Measurements from ENCODE around the gene FSTL4. TPM values are rescaled to one million over a fixed set of nuclear protein-coding genes. Genes with fewer than 3 reads are reported as not detected.
A peak's percentile ranks its signal among the peaks of the same experiment; 100 is the strongest.

The FSTL4 gene
- total RNA-seq, 1 donor from 2014 or later = 0.11 TPM

- peak; percentile 37 for DNase-seq (ENCODE audit: low read depth)
Observed at GRCh38 chr5:133370036-133370831, 242.1 kb downstream of the FSTL4 start.

- DNase-seq (ENCODE audit: low read depth) = no peak
Observed at GRCh38 chr5:133368916-133369783, 243.2 kb downstream of the FSTL4 start.

- no peak for DNase-seq (ENCODE audit: low read depth)
Observed at GRCh38 chr5:133367984-133368383, 244.4 kb downstream of the FSTL4 start.

- DNase-seq (ENCODE audit: low read depth) = peak; percentile 43
Observed at GRCh38 chr5:133367071-133367786, 245.1 kb downstream of the FSTL4 start.

- DNase-seq (ENCODE audit: low read depth) = no peak
Observed at GRCh38 chr5:133366438-133366837, 245.9 kb downstream of the FSTL4 start.

GRCh38 chr5:133365738-133366137 lies 246.6 kb downstream of the FSTL4 start:
- DNase-seq (ENCODE audit: low read depth) = no peak

GRCh38 chr5:133364936-133365707 lies 247.2 kb downstream of the FSTL4 start:
- no peak for DNase-seq (ENCODE audit: low read depth)

- no peak for DNase-seq (ENCODE audit: low read depth)
Observed at GRCh38 chr5:133363807-133364587, 248.3 kb downstream of the FSTL4 start.

GRCh38 chr5:133362438-133362837 lies 249.9 kb downstream of the FSTL4 start:
- DNase-seq (ENCODE audit: low read depth) = no peak

GRCh38 chr5:133361922-133362321 lies 250.4 kb downstream of the FSTL4 start:
- DNase-seq (ENCODE audit: low read depth) = no peak

- DNase-seq (ENCODE audit: low read depth) = no peak
Observed at GRCh38 chr5:133360693-133361472, 251.5 kb downstream of the FSTL4 start.

GRCh38 chr5:133359861-133360260 lies 252.5 kb downstream of the FSTL4 start:
- DNase-seq (ENCODE audit: low read depth) = no peak

GRCh38 chr5:133358271-133358670 lies 254.1 kb downstream of the FSTL4 start:
- DNase-seq (ENCODE audit: low read depth) = no peak

- no peak for DNase-seq (ENCODE audit: low read depth)
Observed at GRCh38 chr5:133357758-133358157, 254.6 kb downstream of the FSTL4 start.

- no peak for DNase-seq (ENCODE audit: low read depth)
Observed at GRCh38 chr5:133356984-133357421, 255.3 kb downstream of the FSTL4 start.

- DNase-seq (ENCODE audit: low read depth) = no peak
Observed at GRCh38 chr5:133356396-133356983, 255.9 kb downstream of the FSTL4 start.

GRCh38 chr5:133354323-133355185 lies 257.8 kb downstream of the FSTL4 start:
- DNase-seq (ENCODE audit: low read depth) = no peak

GRCh38 chr5:133353741-133354140 lies 258.6 kb downstream of the FSTL4 start:
- DNase-seq (ENCODE audit: low read depth) = no peak

Measured in myocyte (in vitro differentiated cells).